ENCODE measurements around the gene UTP25. TPM values are rescaled to one million over a fixed set of nuclear protein-coding genes. Genes with fewer than 3 reads are reported as not detected.

Gene UTP25
- total RNA-seq, 1 experiment from 2014 or later, result 12.7 TPM

DNA sequence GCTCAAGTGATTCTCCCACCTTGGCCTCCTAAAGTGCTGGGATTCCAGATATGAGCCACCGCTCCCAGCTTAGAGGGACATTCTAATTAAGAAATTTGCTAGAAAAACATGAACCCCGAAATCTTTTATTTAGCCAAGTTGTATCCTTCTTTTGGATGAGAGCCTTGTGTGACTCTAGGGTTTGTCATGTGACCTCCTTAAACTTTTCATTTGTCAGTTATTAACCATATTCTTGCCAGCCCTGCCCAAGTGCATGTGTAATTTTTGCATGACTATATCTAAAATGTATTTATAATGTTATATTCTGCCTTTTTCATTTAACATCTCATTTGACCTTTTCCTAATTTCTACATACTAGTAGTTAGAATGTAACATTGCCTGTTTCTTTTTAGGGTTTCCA, 1.9 kb downstream of the UTP25 start:
- DNase-seq (ENCODE audit: low read depth, low spot score) (no peak), ATAC-seq (no peak)
- no peak overlapping the region for H3K4me3 ChIP-seq (replicated peaks in 1 of 2; ENCODE audit: low read depth in 1 of 2, low read length in 2 of 2)
- no peak for TF ChIP-seq POLR2A (IDR thresholded peaks at IDR 0.05; ENCODE audit: borderline replicate concordance, extremely low read depth, insufficient read depth, insufficient read length)
- no peak for TF ChIP-seq CEBPB (IDR thresholded peaks at IDR 0.05; ENCODE audit: low read depth)
- TF ChIP-seq, protein P1, sequence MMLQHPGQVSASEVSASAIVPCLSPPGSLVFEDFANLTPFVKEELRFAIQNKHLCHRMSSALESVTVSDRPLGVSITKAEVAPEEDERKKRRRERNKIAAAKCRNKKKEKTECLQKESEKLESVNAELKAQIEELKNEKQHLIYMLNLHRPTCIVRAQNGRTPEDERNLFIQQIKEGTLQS (IDR thresholded peaks at IDR 0.05), result no peak
- TF ChIP-seq, protein P2, sequence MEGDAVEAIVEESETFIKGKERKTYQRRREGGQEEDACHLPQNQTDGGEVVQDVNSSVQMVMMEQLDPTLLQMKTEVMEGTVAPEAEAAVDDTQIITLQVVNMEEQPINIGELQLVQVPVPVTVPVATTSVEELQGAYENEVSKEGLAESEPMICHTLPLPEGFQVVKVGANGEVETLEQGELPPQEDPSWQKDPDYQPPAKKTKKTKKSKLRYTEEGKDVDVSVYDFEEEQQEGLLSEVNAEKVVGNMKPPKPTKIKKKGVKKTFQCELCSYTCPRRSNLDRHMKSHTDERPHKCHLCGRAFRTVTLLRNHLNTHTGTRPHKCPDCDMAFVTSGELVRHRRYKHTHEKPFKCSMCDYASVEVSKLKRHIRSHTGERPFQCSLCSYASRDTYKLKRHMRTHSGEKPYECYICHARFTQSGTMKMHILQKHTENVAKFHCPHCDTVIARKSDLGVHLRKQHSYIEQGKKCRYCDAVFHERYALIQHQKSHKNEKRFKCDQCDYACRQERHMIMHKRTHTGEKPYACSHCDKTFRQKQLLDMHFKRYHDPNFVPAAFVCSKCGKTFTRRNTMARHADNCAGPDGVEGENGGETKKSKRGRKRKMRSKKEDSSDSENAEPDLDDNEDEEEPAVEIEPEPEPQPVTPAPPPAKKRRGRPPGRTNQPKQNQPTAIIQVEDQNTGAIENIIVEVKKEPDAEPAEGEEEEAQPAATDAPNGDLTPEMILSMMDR (IDR thresholded peaks at IDR 0.05 in 2 of 3, conservative IDR thresholded peaks at IDR 0.05 in 1 of 3; ENCODE audit: borderline replicate concordance in 1 of 3, insufficient read depth in 1 of 3, low read depth in 2 of 3, low read length in 2 of 3), result no peak
- TF ChIP-seq ZFX (IDR thresholded peaks at IDR 0.05), result no peak
- no peak for TF ChIP-seq TCF7L2 (IDR thresholded peaks at IDR 0.05; ENCODE audit: borderline replicate concordance, extremely low read depth, insufficient read depth, insufficient read length)
- TF ChIP-seq, protein P3, sequence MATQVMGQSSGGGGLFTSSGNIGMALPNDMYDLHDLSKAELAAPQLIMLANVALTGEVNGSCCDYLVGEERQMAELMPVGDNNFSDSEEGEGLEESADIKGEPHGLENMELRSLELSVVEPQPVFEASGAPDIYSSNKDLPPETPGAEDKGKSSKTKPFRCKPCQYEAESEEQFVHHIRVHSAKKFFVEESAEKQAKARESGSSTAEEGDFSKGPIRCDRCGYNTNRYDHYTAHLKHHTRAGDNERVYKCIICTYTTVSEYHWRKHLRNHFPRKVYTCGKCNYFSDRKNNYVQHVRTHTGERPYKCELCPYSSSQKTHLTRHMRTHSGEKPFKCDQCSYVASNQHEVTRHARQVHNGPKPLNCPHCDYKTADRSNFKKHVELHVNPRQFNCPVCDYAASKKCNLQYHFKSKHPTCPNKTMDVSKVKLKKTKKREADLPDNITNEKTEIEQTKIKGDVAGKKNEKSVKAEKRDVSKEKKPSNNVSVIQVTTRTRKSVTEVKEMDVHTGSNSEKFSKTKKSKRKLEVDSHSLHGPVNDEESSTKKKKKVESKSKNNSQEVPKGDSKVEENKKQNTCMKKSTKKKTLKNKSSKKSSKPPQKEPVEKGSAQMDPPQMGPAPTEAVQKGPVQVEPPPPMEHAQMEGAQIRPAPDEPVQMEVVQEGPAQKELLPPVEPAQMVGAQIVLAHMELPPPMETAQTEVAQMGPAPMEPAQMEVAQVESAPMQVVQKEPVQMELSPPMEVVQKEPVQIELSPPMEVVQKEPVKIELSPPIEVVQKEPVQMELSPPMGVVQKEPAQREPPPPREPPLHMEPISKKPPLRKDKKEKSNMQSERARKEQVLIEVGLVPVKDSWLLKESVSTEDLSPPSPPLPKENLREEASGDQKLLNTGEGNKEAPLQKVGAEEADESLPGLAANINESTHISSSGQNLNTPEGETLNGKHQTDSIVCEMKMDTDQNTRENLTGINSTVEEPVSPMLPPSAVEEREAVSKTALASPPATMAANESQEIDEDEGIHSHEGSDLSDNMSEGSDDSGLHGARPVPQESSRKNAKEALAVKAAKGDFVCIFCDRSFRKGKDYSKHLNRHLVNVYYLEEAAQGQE (IDR thresholded peaks at IDR 0.05; ENCODE audit: low read depth), result no peak
- TF ChIP-seq ZBTB33 (IDR thresholded peaks at IDR 0.05; ENCODE audit: extremely low read depth, insufficient replicate concordance, low read length), result no peak
- no peak for TF ChIP-seq SP1 (IDR thresholded peaks at IDR 0.05; ENCODE audit: low read depth)
- no peak for TF ChIP-seq CBX3 (IDR thresholded peaks at IDR 0.05; ENCODE audit: low read depth)
- peaks cover 28 to 33% of the 10 kb centered on the region in 2 experiments for H3K36me3 ChIP-seq (ENCODE audit: control insufficient read depth in 1 of 2, insufficient read depth in 2 of 2, low read length in 2 of 2)
- no peaks in the 10 kb centered on the region for H4K20me1 ChIP-seq (ENCODE audit: insufficient read depth)
- H3K27me3 ChIP-seq (ENCODE audit: insufficient read depth, low read length), result no peaks in the 10 kb centered on the region
- H3K9me3 ChIP-seq (ENCODE audit: control insufficient read depth in 1 of 2, insufficient read depth in 1 of 2, low read depth in 1 of 2, low read length in 2 of 2), result no peaks in the 10 kb centered on the region
- BruUV-seq (replicated peaks), result no TSS peak
- H3K9me2 ChIP-seq (ENCODE audit: insufficient read depth), result no peaks in the 10 kb centered on the region
- peaks cover 41% of the 10 kb centered on the region for H3K79me2 ChIP-seq (ENCODE audit: insufficient read depth, low read length)
- RAD21 ChIA-PET (ENCODE audit: low non-redundant PET in 1 of 2, low total read pairs in 2 of 2, uncharacterized antibody in 2 of 2, unreplicated experiment in 2 of 2), result no interaction called here
- POLR2A ChIA-PET, result no interaction called here
- peak overlapping the region; percentile 63; the same call in 1 of the 2 replicates for H3K4me2 ChIP-seq (ENCODE audit: low read length)
- intact Hi-C loops (cut with micrococcal nuclease), result no loop called here
- H3K9ac ChIP-seq (ENCODE audit: low read length), result no peak overlapping the region
- H3K4me1 ChIP-seq (ENCODE audit: control insufficient read depth in 1 of 2, insufficient read depth in 2 of 2, low read length in 2 of 2), result peaks cover 0 to 15% of the 10 kb centered on the region in 2 experiments; a peak in 1 of 4 replicates
- no peak overlapping the region for H2AFZ ChIP-seq (ENCODE audit: low read depth, low read length, poor library complexity, severe bottlenecking)
- H3K27ac ChIP-seq (ENCODE audit: low read depth, low read length), result no peak overlapping the region
- CTCF ChIA-PET, result no interaction called here
